Neural crest cell (in vitro differentiated cells): ENCODE measurements around the gene RABL3. TPM values are rescaled to one million over a fixed set of nuclear protein-coding genes. Genes with fewer than 3 reads are reported as not detected.

Source experiments
- DNase-seq: peaks from one replicate; pipeline ENCODE4 v3.0.0; 2021; ENCODE audit warnings: low read depth, mixed read lengths, low spot score
- H3K27ac Mint-ChIP-seq: one replicate; pipeline ENCODE4 v1.8.0; 2021; ENCODE audit warnings: mild to moderate bottlenecking, mixed read lengths; ENCODE audit not compliant: unreplicated experiment
- H3K27me3 Mint-ChIP-seq: 2 replicates; pipeline ENCODE4 v1.8.0; 2021; ENCODE audit warnings: low read depth, mild to moderate bottlenecking, mixed read lengths
- H3K36me3 Mint-ChIP-seq: 2 replicates; pipeline ENCODE4 v1.8.0; 2021; ENCODE audit warnings: low read depth, mild to moderate bottlenecking, mixed read lengths
- H3K4me1 Mint-ChIP-seq: 2 replicates; pipeline ENCODE4 v1.8.0; 2021; ENCODE audit warnings: mixed read lengths
- H3K4me3 Mint-ChIP-seq: one replicate; pipeline ENCODE4 v1.8.0; 2021; ENCODE audit warnings: mild to moderate bottlenecking, mixed read lengths
- H3K9me3 Mint-ChIP-seq: 2 replicates; pipeline ENCODE4 v1.8.0; 2021; ENCODE audit warnings: mixed read lengths
- total RNA-seq: library from RNA; stranded (reverse); gene quantifications from 2 replicates; pipeline ENCODE4 v1.2.1, GENCODE V29; 2021
- TF ChIP-seq, protein P1 (sequence below): fragments of 200-600 bp; sonication (generic); conservative IDR thresholded peaks from 2 replicates; pipeline ENCODE4 v1.5.0; 2021; ENCODE audit warnings: antibody characterized with exemption, mild to moderate bottlenecking

RABL3 gene
- total RNA-seq, 1 donor from 2014 or later, result 16.5 TPM

GRCh38 chr3:120706950-120707349, 35.4 kb downstream of the RABL3 start:
- H3K4me1 Mint-ChIP-seq, result no peaks in the 10 kb centered on the region
- TF ChIP-seq, protein P1, sequence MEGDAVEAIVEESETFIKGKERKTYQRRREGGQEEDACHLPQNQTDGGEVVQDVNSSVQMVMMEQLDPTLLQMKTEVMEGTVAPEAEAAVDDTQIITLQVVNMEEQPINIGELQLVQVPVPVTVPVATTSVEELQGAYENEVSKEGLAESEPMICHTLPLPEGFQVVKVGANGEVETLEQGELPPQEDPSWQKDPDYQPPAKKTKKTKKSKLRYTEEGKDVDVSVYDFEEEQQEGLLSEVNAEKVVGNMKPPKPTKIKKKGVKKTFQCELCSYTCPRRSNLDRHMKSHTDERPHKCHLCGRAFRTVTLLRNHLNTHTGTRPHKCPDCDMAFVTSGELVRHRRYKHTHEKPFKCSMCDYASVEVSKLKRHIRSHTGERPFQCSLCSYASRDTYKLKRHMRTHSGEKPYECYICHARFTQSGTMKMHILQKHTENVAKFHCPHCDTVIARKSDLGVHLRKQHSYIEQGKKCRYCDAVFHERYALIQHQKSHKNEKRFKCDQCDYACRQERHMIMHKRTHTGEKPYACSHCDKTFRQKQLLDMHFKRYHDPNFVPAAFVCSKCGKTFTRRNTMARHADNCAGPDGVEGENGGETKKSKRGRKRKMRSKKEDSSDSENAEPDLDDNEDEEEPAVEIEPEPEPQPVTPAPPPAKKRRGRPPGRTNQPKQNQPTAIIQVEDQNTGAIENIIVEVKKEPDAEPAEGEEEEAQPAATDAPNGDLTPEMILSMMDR, result no peak
- no peak overlapping the region for H3K4me3 Mint-ChIP-seq
- no peak for DNase-seq
- H3K36me3 Mint-ChIP-seq, result peaks cover 13% of the 10 kb centered on the region
- no peaks in the 10 kb centered on the region for H3K9me3 Mint-ChIP-seq
- H3K27me3 Mint-ChIP-seq, result no peaks in the 10 kb centered on the region
- H3K27ac Mint-ChIP-seq, result no peak overlapping the region

DNA sequence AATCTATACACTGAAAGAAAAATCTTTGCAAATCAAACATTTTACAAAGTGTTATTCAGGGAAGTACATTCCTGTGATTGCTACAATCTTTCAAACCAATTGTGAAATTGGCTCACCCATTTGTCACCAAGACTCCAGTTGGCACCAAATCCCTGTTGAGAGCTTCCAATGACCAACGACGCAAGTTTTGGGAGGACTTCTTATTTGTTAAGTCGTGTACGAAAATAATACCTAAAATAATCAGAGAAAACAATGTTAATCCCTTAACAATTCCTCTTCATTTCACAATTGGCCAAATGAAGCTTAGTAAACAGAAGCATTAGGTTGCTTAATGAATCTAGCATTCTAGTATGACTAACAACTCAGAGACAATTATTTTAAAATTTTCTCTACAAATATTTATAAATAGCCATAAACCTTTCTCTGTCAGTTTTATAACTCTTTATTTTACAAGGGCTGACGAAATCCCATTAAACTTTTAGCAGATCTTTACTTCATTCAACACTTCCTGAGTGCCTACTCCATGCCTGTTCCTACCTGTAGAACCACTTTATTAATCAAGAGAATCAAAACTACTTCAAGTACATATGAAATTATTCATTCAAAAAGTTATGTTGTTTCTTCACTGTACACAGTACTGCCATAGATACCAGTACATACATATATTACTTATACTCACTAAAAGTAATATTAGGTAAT, 36.3 kb downstream of the RABL3 start:
- no peak overlapping the region for H3K4me3 Mint-ChIP-seq
- no peaks in the 10 kb centered on the region for H3K9me3 Mint-ChIP-seq
- H3K36me3 Mint-ChIP-seq, result peaks cover 13% of the 10 kb centered on the region
- TF ChIP-seq, protein P1, result no peak
- H3K27me3 Mint-ChIP-seq, result no peaks in the 10 kb centered on the region
- no peak overlapping the region for H3K27ac Mint-ChIP-seq
- no peak for DNase-seq
- no peaks in the 10 kb centered on the region for H3K4me1 Mint-ChIP-seq

DNA sequence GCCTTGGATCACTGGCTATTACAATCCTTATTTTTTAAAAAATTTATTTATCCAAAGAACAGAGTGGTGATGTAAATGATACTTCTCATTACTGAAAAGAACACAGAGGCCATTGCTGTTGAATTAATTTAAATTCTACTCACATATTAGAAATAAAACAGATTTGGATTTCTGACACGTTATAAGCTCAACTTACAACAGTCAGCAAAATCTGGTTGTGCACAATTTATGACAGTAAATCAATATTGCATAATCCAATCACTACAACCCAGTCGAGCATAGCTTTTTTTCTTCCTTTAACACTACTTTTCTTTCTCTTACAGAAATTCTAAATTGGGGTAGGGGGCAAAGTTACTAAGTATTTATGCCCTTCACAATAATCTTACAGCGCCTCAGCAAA, 43.0 kb downstream of the RABL3 start:
- DNase-seq, result no peak
- TF ChIP-seq, protein P1, result no peak
- peaks cover 12% of the 10 kb centered on the region for H3K36me3 Mint-ChIP-seq
- H3K27me3 Mint-ChIP-seq, result no peaks in the 10 kb centered on the region
- H3K9me3 Mint-ChIP-seq, result no peaks in the 10 kb centered on the region
- H3K27ac Mint-ChIP-seq, result no peak overlapping the region
- H3K4me3 Mint-ChIP-seq, result no peak overlapping the region
- no peaks in the 10 kb centered on the region for H3K4me1 Mint-ChIP-seq

GRCh38 chr3:120693439-120694171, 48.7 kb downstream of the RABL3 start:
- no peaks in the 10 kb centered on the region for H3K9me3 Mint-ChIP-seq
- no peak overlapping the region for H3K4me3 Mint-ChIP-seq
- peaks cover 9% of the 10 kb centered on the region for H3K4me1 Mint-ChIP-seq
- TF ChIP-seq, protein P1, result no peak
- no peak for DNase-seq
- no peaks in the 10 kb centered on the region for H3K27me3 Mint-ChIP-seq
- H3K36me3 Mint-ChIP-seq, result peaks cover 7% of the 10 kb centered on the region
- H3K27ac Mint-ChIP-seq, result peak overlapping the region; percentile 58

GRCh38 chr3:120689395-120689794, 52.9 kb downstream of the RABL3 start:
- Mint-ChIP-seq H3K27ac (no peak overlapping the region), H3K4me1 (peaks cover 9% of the 10 kb centered on the region), H3K36me3 (peaks cover 7% of the 10 kb centered on the region), H3K9me3 (no peaks in the 10 kb centered on the region), H3K27me3 (no peaks in the 10 kb centered on the region), H3K4me3 (no peak overlapping the region)
- DNase-seq, result no peak
- TF ChIP-seq, protein P1, result no peak
